Endothelial cell (in vitro differentiated cells): ENCODE measurements around the gene FOLR2. TPM values are rescaled to one million over a fixed set of nuclear protein-coding genes. Genes with fewer than 3 reads are reported as not detected.

Experiments
- DNase-seq: peaks from one replicate; pipeline ENCODE4 v3.0.0; 2021; ENCODE audit warnings: low spot score
- H3K27ac Mint-ChIP-seq: one replicate; pipeline ENCODE4 v1.8.0; 2021; ENCODE audit warnings: mixed read lengths, inconsistent platforms; ENCODE audit not compliant: unreplicated experiment
- H3K27me3 Mint-ChIP-seq: one replicate; pipeline ENCODE4 v1.8.0; 2021; ENCODE audit warnings: mild to moderate bottlenecking, moderate library complexity, mixed read lengths, inconsistent platforms; ENCODE audit not compliant: unreplicated experiment
- H3K36me3 Mint-ChIP-seq: one replicate; pipeline ENCODE4 v1.8.0; 2021; ENCODE audit warnings: mild to moderate bottlenecking, low read depth, mixed read lengths, inconsistent platforms; ENCODE audit not compliant: unreplicated experiment
- H3K4me1 Mint-ChIP-seq: one replicate; pipeline ENCODE4 v1.8.0; 2021; ENCODE audit warnings: mild to moderate bottlenecking, mixed read lengths, inconsistent platforms; ENCODE audit not compliant: unreplicated experiment
- H3K4me3 Mint-ChIP-seq: one replicate; pipeline ENCODE4 v1.8.0; 2021; ENCODE audit warnings: mild to moderate bottlenecking, mixed read lengths, inconsistent platforms; ENCODE audit not compliant: unreplicated experiment
- H3K9me3 Mint-ChIP-seq: one replicate; pipeline ENCODE4 v1.8.0; 2021; ENCODE audit warnings: mixed read lengths, inconsistent platforms; ENCODE audit not compliant: unreplicated experiment
- CTCF ChIP-seq: fragments of 200-600 bp; sonication (generic); IDR thresholded peaks from one replicate; pipeline ENCODE4 v1.5.0; 2021; ENCODE audit warnings: antibody characterized with exemption; ENCODE audit not compliant: unreplicated experiment
- total RNA-seq: library from RNA; stranded (reverse); fragmentation: NEBNext Ultra II Directional; extraction: Animal tissue kit (Norgen Biotek cat#: 25700); gene quantifications from one replicate; pipeline ENCODE4 v1.2.1, GENCODE V29; 2021; ENCODE audit not compliant: unreplicated experiment

The FOLR2 gene
- total RNA-seq, 1 donor from 2014 or later: not detected

DNA sequence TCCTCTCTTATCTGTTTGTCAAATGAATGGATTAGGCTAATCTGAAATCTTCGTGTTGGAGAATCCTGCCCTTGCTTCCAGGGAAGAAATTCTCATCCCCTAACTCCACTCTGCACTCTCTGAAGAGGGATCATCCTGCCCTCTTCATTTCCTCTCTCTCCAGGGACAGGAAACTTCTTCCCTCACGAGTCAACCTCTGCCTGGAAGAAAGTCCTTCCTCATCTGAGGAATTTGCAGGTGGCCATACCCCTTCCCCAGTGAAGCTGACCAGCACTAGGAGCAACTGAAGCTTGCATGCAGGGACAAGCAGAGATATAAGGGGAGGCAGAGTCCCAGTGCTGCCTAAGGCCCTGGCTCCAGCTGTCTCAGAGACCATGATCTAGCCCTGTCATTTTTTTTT is 31.0 kb downstream of the FOLR2 start:
- TF ChIP-seq CTCF: no peak
- no peak overlapping the region for H3K4me3 Mint-ChIP-seq
- H3K27me3 Mint-ChIP-seq: peaks cover 14% of the 10 kb centered on the region
- H3K4me1 Mint-ChIP-seq: peaks cover 9% of the 10 kb centered on the region
- DNase-seq: no peak
- H3K36me3 Mint-ChIP-seq: peaks cover 3% of the 10 kb centered on the region
- no peaks in the 10 kb centered on the region for H3K9me3 Mint-ChIP-seq
- H3K27ac Mint-ChIP-seq: no peak overlapping the region

DNA sequence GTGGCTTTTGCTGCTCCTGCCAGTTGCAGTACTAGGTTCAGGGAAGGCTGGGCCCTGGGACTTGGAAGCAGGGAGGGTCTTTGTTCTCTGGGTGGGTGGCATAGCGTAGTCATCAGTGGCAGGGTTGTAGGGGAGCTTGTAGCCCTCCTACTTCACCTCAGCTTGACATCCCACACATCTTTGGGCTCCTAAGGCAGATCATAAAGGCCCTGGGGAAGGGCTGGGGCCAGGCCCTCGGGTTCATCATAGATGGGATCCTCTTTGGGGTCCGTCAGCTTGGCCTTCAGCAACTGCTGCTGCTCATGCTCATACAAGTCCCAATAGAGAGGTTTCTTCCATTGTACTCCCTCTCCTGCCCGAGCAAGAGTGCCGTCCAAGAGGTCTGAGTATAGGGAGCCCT is 33.4 kb downstream of the FOLR2 start:
- Mint-ChIP-seq H3K9me3 (no peaks in the 10 kb centered on the region), H3K27me3 (peaks cover 5% of the 10 kb centered on the region), H3K4me3 (no peak overlapping the region), H3K27ac (no peak overlapping the region), H3K4me1 (peaks cover 6% of the 10 kb centered on the region), H3K36me3 (peaks cover 2% of the 10 kb centered on the region)
- DNase-seq: no peak
- no peak for TF ChIP-seq CTCF

GRCh38 chr11:72250661-72251464 is 34.3 kb downstream of the FOLR2 start:
- no peak for TF ChIP-seq CTCF
- peaks cover 2% of the 10 kb centered on the region for H3K36me3 Mint-ChIP-seq
- H3K9me3 Mint-ChIP-seq: no peaks in the 10 kb centered on the region
- no peak overlapping the region for H3K4me3 Mint-ChIP-seq
- H3K27me3 Mint-ChIP-seq: peaks cover 8% of the 10 kb centered on the region
- no peak for DNase-seq
- H3K4me1 Mint-ChIP-seq: peaks cover 10% of the 10 kb centered on the region
- H3K27ac Mint-ChIP-seq: no peak overlapping the region

GRCh38 chr11:72251614-72252013 is 35.0 kb downstream of the FOLR2 start:
- no peaks in the 10 kb centered on the region for H3K9me3 Mint-ChIP-seq
- H3K4me1 Mint-ChIP-seq: peaks cover 10% of the 10 kb centered on the region
- no peak overlapping the region for H3K4me3 Mint-ChIP-seq
- H3K27ac Mint-ChIP-seq: no peak overlapping the region
- H3K36me3 Mint-ChIP-seq: peaks cover 2% of the 10 kb centered on the region
- no peak for DNase-seq
- no peak for TF ChIP-seq CTCF
- H3K27me3 Mint-ChIP-seq: peaks cover 8% of the 10 kb centered on the region

GRCh38 chr11:72253392-72253791 is 36.8 kb downstream of the FOLR2 start:
- no peak overlapping the region for H3K4me3 Mint-ChIP-seq
- peaks cover 10% of the 10 kb centered on the region for H3K4me1 Mint-ChIP-seq
- no peak for TF ChIP-seq CTCF
- H3K27me3 Mint-ChIP-seq: peaks cover 8% of the 10 kb centered on the region
- DNase-seq: no peak
- peaks cover 2% of the 10 kb centered on the region for H3K36me3 Mint-ChIP-seq
- no peak overlapping the region for H3K27ac Mint-ChIP-seq
- H3K9me3 Mint-ChIP-seq: no peaks in the 10 kb centered on the region
